Uterus (tissue), 4 donors: ENCODE results near the gene FBLIM1. TPM values are rescaled to one million over a fixed set of nuclear protein-coding genes. Genes with fewer than 3 reads are reported as not detected.

Experiments
- DNase-seq, 2 donors: peaks; one replicate each; pipeline ENCODE4 v3.0.0-alpha.2; 2019 to 2020
- H3K27ac ChIP-seq, 2 donors: fragments of 200-600 bp; sonication (generic); 1 replicate in 1 of 2; 2 replicates in 1 of 2; pipeline ENCODE4 v1.5.1; 2016 to 2018
- H3K27me3 ChIP-seq, 2 donors: fragments of 200-600 bp; sonication (generic); one replicate each; pipeline ENCODE4 v1.5.1; 2018 to 2019; ENCODE audit warnings: control low read depth in 1 of 2
- H3K36me3 ChIP-seq, 2 donors: fragments of 200-600 bp; sonication (generic); one replicate each; pipeline ENCODE4 v1.5.1; 2019; ENCODE audit warnings: control low read depth in 1 of 2
- H3K4me1 ChIP-seq, 2 donors: fragments of 200-600 bp; sonication (generic); one replicate each; pipeline ENCODE4 v1.5.1; 2018 to 2019; ENCODE audit warnings: control low read depth in 1 of 2
- H3K4me3 ChIP-seq, 2 donors: fragments of 200-600 bp; sonication (generic); 1 replicate in 1 of 2; 2 replicates in 1 of 2; pipeline ENCODE4 v1.5.1; 2018 to 2019; ENCODE audit warnings: mild to moderate bottlenecking in 1 of 2
- H3K9me3 ChIP-seq, 2 donors: fragments of 200-600 bp; sonication (generic); one replicate each; pipeline ENCODE4 v1.5.1; 2019; ENCODE audit warnings: control low read depth in 1 of 2
- POLR2A ChIP-seq, 2 donors: fragments of 450-650 bp; IDR thresholded peaks; one replicate each; pipeline ENCODE4 v1.6.1; 2016; ENCODE audit warnings: antibody characterized with exemption in 2 of 2, mild to moderate bottlenecking in 1 of 2, moderate library complexity in 1 of 2
- intact Hi-C: fragments of 100-400 bp; cut with DNase I; formaldehyde crosslinking; loops from one replicate; pipeline ENCODE4 v1.15.1; 2023; ENCODE audit warnings: low total_unique reads
- total RNA-seq, 4 donors: library from RNA; depleted of rRNA in 3 of 4; stranded (reverse); fragments of >200 nt in 3 of 4; gene quantifications; one replicate each; pipeline versions ENCODE4 v1.1.0 to v1.2.4, GENCODE V29; 2014 to 2023
- TF ChIP-seq, protein P1 (sequence below), 4 experiments: fragments of 200-600 bp in 2 of 4; fragments of 450-650 bp in 2 of 4; sonication (generic) in 2 of 4; IDR thresholded peaks; one replicate each; pipeline ENCODE4 v1.5.1; 2016 to 2019; ENCODE audit warnings: antibody characterized with exemption in 4 of 4, mild to moderate bottlenecking in 2 of 4, moderate library complexity in 1 of 4
- donor health status: DM: yes; HTN: yes; CAD: no.

Gene FBLIM1
- total RNA-seq, 4 donors from 2014 or later: 12.9 to 96.9 (median 74.3) TPM

GRCh38 chr1:15835741-15836510 is 77.3 kb downstream of the FBLIM1 start:
- intact Hi-C loops: no loop called here
- Histone ChIP-seq H3K36me3 (no peaks in the 10 kb centered on the region), H3K4me3 (peak overlapping the region; percentile 66 to 96), H3K27me3 (no peaks in the 10 kb centered on the region), H3K4me1 (peaks cover 6 to 9% of the 10 kb centered on the region in 2 donors), H3K27ac (peak overlapping the region; percentile 99 to 100), H3K9me3 (no peaks in the 10 kb centered on the region)
- TF ChIP-seq, protein P1, sequence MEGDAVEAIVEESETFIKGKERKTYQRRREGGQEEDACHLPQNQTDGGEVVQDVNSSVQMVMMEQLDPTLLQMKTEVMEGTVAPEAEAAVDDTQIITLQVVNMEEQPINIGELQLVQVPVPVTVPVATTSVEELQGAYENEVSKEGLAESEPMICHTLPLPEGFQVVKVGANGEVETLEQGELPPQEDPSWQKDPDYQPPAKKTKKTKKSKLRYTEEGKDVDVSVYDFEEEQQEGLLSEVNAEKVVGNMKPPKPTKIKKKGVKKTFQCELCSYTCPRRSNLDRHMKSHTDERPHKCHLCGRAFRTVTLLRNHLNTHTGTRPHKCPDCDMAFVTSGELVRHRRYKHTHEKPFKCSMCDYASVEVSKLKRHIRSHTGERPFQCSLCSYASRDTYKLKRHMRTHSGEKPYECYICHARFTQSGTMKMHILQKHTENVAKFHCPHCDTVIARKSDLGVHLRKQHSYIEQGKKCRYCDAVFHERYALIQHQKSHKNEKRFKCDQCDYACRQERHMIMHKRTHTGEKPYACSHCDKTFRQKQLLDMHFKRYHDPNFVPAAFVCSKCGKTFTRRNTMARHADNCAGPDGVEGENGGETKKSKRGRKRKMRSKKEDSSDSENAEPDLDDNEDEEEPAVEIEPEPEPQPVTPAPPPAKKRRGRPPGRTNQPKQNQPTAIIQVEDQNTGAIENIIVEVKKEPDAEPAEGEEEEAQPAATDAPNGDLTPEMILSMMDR (IDR thresholded peaks at IDR 0.05): no peak
- peak; percentile 89 to 92 for TF ChIP-seq POLR2A (IDR thresholded peaks at IDR 0.05)
- DNase-seq: peak; percentile 100

Other genes starting within 250 kb of the FBLIM1 start
- gene CASP9, start 234.6 kb upstream of the FBLIM1 start, total RNA-seq: 10 to 100 TPM in 2 of 4 donors, 1 to 10 TPM in 2; 2.6 to 16.0 (median 8.1) TPM
- gene DNAJC16, start 231.9 kb upstream of the FBLIM1 start, total RNA-seq: 10 to 100 TPM in 3 of 4 donors, 1 to 10 TPM in 1; 8.8 to 32.4 (median 27.5) TPM
- 1 to 10 TPM in 1 of 4 donors, under 1 TPM in 1, not detected in 2; 0.27 to 1.4 TPM for gene AGMAT, start 173.7 kb upstream of the FBLIM1 start, total RNA-seq
- gene DDI2, start 141.3 kb upstream of the FBLIM1 start, total RNA-seq: 100 to 1,000 TPM in 1 of 4 donors, 10 to 100 TPM in 3; 26.2 to 115 (median 43.7) TPM
- 10 to 100 TPM; 21.3 to 70.2 (median 30.7) TPM for gene PLEKHM2, start 74.5 kb upstream of the FBLIM1 start, total RNA-seq
- gene SLC25A34, start 22.5 kb upstream of the FBLIM1 start, total RNA-seq: 1 to 10 TPM in 2 of 4 donors, under 1 TPM in 1, not detected in 1; 0.29 to 2.1 (median 1.6) TPM
- gene TMEM82, start 16.3 kb upstream of the FBLIM1 start, total RNA-seq: not detected
- gene UQCRHL, start 48.9 kb downstream of the FBLIM1 start, total RNA-seq: 1 to 10 TPM in 2 of 4 donors, under 1 TPM in 1, not detected in 1; 0.59 to 1.9 (median 1.0) TPM
- 100 to 1,000 TPM in 1 of 4 donors, 10 to 100 TPM in 3; 18.8 to 104 (median 73.8) TPM for gene SPEN, start 88.9 kb downstream of the FBLIM1 start, total RNA-seq
- gene ZBTB17, start 217.3 kb downstream of the FBLIM1 start, total RNA-seq: 100 to 1,000 TPM in 1 of 4 donors, 10 to 100 TPM in 3; 21.3 to 120 (median 70.0) TPM
- not detected for gene SRARP, start 245.4 kb downstream of the FBLIM1 start, total RNA-seq